ENCODE data around the gene HHIPL1.

The HHIPL1 gene

DNA sequence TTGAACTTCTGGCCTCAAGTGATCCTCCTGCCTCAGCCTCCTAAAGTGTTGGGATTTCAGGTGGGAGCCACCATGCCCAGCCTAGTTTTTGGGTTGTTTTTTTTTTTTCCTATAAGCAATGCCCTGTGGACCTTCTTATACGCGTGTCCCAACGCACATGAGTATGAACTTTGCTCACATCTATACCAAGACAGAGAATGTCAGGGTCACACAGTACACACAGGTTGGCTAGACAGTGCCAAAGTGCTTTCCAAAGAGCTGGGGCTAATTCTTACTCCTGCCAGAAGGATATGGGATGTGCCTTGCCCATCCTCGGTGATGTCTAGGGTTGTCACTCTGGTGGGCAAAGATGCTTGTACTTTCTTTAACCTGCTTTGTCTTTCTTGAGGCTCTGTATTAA, 33.3 kb upstream of the HHIPL1 start:
- no peak for DNase-seq (ENCODE audit: low spot score)

DNA sequence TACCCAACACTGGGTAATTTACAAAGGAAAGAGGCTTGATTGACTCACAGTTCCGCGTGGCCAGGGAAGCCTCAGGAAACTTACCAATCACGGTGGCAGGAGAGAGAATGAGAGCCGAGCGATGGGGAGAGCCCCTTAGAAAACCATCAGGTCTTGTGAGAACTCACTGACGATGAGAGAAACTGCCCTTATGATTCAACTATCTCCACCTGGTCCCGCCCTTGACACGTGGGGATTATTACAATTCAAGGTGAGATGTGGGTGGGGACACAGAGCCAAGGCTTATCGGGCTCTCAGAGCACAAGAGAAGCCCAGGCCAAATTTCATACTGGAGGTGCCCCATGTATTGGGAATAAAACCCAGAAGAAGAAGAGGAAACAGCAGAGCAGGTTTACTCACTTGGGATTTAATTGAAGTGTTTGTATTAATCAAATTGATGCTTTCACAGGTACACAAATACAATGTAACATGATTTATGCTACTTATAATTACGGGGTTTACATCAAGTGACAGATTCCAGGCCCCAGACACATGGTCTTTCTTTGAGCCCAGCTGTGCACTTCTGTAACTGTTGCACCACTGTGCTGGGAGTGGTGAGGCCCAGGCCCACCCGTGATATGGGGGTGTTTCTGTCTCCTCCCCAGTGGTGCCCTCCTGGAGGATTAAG, 32.7 kb upstream of the HHIPL1 start:
- DNase-seq (ENCODE audit: low spot score): no peak

DNA sequence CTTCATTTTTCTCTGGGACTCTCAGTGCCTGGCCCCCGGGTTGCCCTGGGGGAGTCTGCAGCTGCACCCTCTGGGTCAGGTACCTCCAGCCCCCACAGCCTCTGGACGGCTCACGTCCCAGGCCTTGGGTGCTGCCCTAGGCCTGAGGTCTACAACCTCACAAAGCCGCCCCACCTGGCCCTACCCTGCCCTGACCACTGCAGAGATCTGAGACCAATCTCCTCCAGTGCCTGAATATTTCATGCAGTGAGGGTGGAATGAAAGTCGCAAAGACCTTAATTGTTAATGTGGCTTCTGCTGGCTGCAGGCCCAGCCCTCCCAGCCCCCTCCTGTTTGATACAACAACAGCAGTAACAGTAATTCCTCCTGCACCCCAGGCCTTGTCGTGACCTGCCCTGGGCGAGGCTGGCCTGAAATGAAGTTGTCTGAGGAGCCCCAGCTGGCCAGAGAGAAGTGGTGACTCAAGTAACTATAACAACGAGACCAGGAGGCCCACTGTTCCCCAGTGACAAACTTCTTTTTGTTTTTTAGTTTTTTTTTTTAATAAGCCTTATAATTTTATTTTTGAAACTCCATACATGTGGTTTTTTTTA, 32.1 kb upstream of the HHIPL1 start:
- no peak for DNase-seq (ENCODE audit: low spot score)

DNA sequence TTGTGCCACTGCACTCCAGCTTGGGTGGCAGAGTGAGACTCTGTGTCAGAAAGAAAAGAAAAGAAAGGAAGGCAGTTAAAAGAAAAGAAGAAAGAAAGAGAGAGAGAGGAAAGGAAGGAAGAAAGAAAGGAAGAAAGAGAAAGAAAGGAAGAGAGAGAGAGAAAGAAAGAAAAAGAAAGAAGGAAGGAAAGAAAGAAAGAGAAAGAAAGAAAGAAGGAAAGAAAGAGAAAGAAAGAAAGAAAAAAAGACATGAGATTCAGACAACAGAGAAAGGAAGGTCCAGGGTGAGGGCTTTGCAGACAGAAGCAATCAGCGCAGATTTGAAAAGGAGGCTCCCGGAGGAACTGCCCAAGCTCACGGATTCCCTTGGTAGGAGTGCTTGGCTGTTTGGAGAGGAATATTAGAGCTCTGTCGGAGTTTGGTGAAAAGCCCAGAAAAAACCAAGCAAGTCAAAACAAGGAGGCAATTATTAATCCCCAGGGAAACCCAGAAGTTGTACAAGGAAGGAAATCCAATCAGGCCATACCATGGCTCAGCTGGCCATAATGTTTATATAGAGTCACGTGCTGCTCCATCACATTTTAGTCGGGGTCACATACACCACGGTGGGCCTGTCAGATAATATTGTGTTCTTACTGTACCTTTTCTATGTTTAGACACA, 29.3 kb upstream of the HHIPL1 start:
- DNase-seq (ENCODE audit: low spot score): no peak

DNA sequence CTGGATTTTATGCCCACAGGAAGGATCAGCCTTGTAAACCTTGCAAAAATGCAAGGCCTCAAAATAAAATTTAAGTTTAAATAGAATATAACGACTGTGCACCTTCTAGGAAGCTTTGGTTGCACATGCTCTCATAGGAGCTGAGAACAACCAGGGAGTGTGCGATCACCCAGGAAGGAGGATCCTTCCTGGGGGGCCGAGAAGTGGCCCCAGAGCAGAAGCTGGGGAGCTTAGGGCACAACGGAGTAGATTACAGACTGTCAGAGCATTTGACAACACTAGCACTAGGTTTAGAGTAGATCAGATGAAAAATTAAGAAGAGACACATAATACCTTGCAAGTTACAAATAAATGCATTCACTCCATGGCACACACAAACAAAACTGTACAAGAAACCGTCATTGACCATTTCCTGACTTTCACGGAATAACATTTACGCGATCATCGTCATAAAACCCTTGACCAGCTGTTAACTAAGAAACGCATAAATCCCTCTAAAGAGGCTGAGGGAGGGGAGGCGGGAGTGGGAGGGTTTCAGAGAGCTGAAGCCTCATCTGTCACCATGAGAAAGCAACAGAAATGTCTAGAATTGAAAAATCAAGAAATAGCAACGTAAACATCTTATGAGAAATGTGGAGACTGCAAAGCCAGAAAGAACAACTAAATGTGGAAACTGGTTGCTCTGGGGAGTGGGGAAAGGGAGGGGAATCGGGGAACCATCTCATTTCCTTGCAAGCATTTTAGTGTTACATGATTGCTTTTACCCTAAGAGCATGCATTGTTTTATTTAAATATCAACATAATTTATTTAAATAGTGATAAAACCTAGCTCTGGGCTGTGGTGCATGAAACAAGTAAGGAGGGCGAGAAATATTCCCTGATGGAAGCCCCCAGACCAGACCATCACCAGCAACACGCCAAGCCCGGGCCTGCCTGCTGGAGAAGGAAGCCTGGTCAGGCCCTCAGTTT, 27.8 kb upstream of the HHIPL1 start:
- DNase-seq (ENCODE audit: low spot score): no peak

DNA sequence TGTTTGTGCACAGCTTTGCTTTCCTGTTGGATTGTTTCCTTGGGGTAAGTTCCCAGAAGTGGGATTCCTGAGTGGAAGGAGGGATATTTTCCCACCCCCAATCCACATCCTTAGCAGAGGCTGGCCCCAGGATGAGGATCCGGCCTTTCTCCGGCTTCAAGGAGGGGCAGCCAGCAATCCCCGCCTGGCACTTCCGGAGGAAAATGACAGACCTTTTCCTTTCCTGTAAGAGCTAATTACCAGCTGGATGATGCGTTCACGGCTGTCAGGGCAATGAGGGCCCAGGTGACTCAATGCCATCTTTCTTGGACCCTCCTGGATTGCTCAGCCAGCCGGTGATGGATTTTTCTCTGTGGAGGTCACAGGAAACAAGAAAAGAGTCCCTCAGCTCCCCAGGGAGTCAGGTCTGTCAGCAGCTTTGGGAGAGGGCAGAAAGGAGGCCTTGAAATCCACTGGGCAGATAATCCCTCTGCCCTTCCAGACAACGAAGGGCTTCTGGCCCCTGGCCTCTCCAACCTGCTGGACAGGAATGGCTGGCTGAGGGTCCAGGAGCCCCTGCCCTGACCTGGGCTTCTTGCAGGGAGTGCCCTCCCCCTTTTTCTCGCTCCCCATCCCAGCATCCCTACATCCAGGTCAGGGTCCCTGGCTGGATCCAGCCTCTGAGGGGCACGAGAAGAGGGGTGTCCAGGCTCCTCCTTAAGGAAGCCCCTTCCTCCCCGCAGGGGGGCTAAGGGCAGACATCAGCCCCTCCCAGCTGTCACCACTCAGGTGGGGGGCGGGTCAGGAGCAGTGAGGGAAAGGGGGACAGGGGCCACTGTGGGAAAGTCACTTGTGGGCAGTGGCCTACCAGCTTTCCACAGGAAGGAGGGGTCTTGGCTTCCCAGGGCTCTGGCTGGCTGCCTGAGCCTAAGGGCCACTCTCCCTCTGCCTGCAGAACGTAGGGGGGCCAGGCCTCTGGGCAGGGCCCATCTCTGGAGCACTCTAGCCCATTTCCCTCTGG, 24.8 kb upstream of the HHIPL1 start:
- DNase-seq (ENCODE audit: low spot score): no peak

DNA sequence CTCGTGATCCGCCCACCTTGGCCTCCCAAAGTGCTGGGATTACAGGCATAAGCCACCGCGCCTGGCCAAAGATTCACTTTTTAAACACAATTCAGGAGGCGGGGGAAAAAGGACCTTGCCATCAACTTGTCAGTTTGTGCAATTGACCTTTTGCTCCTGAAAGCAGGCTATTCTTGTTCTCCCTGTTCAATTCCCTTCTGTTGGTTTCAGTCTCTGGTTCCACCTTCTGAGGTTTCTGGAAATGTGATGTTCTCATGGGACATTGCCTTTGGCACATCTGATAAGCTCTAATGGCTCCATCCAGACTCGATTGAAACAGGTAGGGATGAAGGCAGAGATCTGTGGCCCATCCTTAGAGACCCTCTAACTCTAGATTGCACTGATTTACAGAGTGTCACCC, 23.0 kb upstream of the HHIPL1 start:
- no peak for DNase-seq (ENCODE audit: low spot score)

DNA sequence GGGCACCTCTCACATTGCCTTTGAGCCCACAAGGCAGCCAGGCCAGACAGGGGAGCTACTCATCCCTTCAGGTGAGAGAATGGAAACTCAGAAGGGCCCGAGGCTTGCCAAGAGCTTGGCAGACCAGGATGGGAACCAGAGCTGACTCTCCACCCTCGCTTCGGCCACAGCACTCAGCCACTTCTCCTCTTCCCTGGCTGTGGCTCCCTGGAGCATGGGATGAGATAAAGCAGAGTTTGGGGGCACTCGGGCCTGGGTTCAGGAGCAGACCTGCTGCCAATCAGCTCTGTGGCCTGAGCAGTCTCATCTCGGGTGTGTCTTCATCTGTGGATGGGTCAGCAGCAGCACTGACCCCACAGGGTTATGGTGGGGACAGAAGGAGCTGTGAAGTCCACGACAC, 20.9 kb upstream of the HHIPL1 start:
- no peak for DNase-seq (ENCODE audit: low spot score)

DNA sequence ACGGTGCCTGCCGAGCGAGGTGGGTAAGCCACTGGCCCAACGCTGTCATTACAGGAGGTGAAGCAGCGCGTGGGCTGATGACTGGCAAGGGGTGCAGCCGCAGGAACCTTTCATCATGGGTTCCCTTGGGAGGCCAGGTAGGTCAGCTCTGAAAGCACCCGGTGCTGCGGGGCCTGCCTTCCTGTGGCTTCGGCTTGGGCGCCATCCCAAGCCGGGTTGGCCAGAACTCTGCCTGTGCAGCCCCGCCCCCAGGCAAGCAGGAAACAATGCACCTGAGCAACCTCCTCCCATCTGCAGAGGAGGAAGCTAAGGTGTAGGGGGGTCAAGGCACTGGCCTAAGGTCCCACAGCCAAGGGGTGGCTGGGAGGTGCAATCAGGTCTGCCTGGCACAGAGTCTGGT, 20.0 kb upstream of the HHIPL1 start:
- no peak for DNase-seq (ENCODE audit: low spot score)

DNA sequence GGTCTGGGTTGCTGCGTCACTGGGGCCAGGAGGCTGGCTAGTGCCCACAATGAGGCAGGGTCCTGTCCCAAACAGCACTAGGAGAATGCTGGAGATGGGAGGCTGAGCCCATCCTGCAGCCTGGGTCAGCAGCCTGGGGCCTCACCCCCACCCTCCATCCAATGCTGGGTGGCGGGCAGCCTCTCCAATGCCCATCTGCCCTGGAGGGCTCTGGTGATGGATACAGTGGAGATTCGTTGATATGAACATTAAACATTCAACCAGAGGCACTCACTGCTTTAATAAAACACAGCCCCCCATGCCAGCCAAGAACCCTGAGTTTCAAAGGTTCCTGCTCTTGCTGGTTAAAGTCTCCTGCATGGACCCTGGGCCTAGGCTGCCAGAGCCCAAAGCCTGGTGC, 19.5 kb upstream of the HHIPL1 start:
- DNase-seq (ENCODE audit: low spot score): no peak

DNA sequence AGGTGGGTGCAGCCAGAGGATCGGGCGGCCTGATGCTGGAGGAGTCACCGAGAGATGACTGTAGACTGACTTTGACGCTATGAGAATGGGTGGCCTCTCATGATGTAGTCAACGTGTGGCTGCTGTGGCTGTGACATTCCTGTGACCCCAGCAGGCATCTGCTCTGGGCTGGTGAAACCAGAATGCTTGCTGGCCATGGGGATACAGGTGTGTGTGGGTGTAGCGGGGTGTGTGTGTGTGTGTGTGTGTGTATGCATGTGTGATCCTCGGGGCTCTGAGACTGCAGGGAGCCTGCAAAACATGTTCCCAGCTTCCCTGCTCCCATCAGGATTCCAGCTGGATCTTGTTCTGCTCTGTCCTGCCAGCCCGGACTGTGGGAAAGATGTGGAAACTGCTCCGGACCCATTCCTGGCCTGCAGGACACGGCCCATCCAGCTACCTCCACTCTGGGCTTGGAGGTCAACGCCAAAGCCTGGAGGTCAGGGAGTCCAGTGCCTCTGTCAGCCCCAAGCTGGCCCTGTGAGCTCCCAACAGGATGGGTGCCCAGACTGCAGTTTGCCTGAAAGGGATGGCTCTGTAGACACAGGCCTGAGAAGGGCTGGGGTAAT, 18.8 kb upstream of the HHIPL1 start:
- DNase-seq (ENCODE audit: low spot score): no peak

DNA sequence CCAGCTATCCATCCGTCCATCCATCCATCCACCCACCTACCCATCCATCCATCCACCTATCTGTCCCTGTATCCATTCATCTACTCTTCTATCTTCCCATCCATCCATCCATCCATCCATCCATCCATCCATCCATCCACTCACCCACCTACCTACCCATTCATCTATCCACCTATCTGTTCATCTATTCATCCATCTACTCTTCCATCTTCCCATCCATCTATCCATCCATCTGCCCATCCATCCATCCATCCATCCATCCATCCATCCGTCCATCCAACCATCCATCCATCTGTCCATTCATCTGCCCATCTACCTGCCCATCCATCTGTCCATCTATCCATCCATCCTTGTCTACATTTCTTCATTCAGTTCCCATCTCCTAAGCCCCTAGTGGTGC, 17.8 kb upstream of the HHIPL1 start:
- DNase-seq (ENCODE audit: low spot score): no peak

DNA sequence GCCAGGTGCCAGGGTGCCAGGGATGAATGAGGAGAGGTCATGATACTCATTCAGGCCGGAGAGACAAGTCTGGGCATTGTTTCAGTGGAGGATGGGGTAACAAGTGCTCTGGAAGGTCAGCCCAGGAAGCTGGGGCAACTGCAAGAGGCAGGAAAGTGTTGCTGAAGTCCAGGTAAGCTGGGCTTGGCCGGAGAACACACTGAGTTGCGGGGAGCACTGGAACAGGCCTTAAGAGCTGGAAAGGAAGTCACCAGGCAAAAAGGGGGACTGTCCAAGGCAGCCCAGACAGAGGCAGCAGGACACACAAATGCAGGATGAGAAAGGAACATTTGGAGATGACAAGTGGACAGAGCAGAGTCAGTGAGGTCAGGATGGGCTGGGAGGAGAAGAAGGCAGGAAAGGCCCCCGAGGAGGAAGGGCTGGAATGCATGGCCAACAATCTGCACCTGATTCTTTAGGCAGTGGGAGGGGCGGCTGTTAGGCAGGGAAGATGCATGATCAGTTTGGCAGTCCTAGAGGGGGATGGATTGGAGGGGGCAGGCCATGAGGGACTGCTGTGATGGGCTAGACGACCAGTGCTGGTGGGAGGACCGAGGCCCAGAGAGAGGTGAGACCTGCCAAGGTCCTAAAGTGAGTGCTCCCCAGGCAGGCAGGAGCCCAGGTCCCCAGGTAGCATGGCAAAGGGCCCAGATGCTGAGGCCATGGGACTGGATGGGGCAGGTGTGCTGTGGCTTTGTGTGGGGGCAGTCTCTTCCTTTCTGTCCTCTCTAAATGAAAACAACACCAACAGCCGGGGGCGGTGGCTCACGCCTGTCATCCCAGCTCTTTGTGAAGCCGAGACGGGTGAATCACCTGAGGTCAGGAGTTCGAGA, 17.2 kb upstream of the HHIPL1 start:
- no peak for DNase-seq (ENCODE audit: low spot score)

DNA sequence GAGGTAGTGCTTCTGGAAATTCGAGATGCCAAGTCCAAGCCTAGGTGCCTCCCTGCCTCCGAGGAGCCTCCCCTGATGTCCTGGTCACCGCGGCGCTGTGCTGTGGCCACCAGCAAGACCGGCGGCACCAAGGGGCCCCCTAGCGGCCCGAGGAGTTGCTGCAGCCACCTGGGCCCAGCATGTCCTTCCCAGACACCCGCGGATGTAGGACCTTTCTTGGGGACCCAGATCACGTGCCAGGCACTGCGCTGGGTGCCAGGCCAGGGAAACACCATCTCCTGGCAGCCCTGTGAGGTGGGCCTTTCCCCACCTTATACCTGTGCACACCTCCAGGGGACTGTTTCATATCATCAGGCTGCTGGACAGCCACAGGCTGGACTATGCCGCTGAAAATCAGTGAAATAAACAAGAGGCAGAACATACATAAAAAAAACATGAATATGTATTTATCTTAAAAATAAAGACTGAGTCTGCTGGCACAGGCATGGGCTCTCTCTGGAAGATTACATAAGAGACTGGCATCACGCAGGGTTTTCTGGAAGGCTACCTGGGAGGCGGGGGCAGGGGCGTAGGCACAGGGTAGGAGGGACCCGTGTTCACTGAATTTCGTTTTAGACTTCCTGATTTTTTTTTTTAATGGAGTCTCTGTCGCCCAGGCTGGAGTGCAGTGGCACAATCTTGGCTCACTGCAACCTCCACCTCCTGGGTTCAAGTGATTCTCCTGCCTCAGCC, 15.9 kb upstream of the HHIPL1 start:
- DNase-seq (ENCODE audit: low spot score): peak; percentile 85

DNA sequence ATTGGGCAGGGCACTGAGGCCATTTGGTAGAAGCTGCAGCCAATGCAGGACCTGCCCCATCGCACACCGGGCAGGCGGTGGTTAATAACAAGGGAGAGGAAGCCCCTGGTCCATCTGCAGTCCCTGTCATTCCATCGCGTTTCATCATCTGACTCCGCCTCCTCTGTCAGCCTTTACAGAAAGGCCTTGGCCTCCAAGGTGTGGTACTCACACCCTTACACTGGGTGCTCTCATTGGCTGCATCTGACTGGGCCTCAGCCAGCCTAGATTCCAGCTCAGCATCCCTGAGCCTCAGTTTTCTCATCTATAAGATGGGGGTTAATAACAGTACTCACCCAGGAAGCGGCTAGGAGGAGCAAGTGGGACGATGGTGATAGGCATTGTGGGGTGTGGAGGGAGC, 14.7 kb upstream of the HHIPL1 start:
- DNase-seq (ENCODE audit: low spot score): no peak

DNA sequence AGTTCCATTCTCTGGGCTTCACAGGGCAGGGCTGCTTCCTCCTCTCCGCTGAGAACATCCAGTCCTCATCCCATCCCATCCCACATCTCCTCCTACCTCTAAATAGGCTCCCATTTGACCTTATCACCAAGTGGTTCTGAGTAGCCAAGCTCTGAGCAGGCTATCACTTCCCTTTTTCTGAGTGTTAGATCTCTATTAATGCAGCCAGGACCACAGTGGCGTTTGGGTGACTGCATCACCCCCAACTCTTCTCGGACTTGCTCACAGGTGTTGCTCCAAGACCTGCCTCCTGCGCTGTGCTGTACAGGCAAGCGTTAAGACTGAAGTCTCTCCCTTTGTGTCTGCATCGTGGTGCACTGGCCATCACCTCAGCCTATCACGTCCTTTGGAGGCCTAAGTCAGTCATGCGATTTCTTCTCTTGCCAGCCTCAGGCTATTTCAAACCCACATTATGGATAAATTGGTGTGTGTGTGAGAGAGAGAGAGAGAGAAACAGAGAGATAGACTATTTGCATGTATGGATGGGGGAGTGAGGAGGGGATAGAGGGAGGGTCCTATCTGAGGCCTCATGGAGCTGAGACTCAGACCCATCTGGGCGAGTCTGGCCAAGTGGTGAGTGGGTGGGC, 12.4 kb upstream of the HHIPL1 start:
- no peak for DNase-seq (ENCODE audit: low spot score)

DNA sequence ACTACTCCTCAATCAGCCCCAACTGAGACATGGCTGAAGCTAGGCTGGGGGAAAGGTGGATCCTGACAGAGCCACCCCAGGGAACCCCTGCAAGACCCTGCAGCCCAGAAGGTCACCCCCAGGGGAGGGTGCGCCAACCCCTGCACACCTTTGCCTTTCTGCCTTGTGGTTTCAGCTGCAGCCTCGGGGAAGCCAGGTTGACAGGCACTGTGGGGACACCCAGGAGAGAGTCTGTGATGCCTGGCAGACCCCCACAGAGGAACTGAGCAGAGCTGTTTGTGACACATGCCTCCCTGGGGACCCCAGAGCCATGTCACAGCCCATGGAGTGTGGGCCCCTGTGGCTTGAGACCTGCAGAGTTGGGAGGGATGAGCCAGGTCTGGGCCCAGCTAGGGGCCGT, 11.8 kb upstream of the HHIPL1 start:
- DNase-seq (ENCODE audit: low spot score): no peak

DNA sequence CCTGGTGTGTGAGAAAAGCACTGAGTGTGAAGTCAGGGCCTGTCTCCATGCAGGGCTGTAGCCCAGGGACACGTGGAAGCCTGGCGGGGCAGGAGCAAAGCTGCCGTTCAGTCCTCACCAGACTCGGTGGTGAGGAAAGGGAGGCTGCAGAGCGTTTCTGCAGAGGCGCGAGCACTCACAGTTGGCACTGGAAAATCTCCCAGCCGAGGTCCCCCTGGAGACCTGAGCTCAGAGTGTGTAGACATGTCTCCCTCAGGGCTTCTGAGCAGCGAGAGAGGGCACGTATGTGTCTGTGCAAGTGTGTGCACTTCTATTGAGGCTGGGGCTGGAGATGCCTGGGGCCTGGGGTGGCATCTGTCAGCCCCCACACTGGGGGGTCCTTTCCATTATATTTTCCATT, 11.0 kb upstream of the HHIPL1 start:
- DNase-seq (ENCODE audit: low spot score): no peak

DNA sequence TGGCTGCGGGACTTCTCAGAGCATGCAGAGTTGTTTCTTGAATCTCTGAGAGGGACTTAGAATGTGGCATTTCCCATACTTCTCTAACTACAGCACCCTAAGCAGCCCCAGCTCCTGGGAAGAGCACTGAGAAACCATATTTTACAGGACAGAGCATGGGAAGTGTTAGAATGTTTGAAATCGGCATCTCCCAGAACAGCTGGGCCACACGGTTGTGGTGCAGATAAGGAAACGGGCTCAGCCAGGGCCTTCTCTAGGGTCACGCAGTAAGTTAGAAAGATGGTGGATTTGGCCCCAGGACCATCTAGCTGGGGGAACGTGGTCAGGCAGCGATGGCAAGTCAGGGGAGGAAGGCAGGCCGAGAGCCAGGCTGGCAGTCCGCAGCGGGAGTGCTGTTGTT, 10.5 kb upstream of the HHIPL1 start:
- no peak for DNase-seq (ENCODE audit: low spot score)
